KBM-7 (cell line): ENCODE data around the gene SHANK3.

Experiments used
- DNase-seq: peaks from one replicate; pipeline ENCODE4 v3.0.0-alpha.2; 2015
- in situ Hi-C: fragments of 300-500 bp; cut with MboI; formaldehyde crosslinking; loops from 2 replicates; pipeline ENCODE4 v1.14.3; 2020; ENCODE audit warnings: low sequenced_read_pairs, low pct_unique_long_range_greater_than_20kb, mixed read lengths

The SHANK3 gene

DNA sequence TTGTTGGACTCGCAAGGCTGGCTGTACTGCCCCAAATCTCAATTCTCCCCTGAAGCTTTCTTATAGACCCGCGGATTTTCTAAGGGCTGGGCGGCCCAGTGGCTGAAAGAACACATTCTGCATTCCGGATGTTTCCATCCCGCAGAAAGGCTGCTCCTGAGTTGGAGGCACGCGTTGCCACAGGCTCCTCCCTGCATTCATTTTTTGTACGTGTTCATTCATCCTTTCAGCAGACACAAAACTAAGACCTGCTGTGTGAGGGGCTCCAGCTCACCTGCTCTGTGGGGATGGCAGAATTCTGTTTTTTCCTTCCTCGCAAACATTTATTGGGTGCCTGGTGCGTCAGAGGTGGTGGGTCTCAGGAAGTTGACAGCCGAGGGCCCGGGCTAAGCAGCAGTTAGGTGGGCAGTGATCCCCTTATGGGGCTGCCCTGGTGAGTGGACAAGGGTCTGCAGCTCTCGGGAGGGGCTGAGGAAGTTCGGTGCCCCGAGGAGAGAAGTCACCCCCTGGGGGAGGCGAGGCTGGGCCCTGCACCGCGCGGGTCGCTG is 23.7 kb downstream of the SHANK3 start:
- no peak for DNase-seq
- in situ Hi-C loops: no loop called here

DNA sequence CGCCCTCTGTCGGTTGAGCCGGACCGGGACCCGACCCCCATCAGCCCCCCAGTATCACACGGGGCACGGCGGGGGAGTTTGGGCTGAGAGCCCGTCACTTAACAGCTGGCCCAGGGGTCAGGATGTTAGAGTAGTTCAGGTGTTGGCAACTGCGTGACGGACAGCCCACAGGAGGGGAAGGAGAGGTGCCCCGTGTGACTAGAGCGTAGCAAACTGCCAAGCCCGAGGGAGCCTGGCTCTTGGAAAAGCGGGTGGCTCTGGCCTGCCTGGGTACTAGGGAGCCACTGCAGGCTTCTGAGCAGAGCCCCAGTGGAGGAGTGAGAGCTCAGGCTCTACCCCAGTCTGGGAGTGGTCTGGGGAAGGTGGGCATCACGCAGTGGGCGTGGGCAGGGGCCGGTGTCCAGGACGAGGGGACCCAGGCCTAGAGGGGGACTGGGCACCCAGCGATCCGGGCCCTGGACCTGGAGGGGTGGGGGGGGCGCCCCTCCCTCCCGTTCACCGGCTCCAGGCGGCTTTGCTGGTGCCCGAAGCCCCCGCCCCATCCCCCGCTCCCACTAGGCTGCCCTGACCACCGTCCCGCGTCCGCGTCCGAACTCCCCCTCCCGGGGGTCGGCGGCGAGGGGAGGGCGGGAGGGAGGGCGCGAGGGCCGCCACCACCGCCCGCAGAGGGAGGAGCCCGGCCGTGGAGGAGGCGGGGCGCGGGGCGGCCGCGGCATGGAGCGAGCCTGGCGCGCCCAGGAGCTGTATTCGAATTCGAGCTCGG is 24.4 kb downstream of the SHANK3 start:
- DNase-seq: no peak
- in situ Hi-C loops: no loop called here

DNA sequence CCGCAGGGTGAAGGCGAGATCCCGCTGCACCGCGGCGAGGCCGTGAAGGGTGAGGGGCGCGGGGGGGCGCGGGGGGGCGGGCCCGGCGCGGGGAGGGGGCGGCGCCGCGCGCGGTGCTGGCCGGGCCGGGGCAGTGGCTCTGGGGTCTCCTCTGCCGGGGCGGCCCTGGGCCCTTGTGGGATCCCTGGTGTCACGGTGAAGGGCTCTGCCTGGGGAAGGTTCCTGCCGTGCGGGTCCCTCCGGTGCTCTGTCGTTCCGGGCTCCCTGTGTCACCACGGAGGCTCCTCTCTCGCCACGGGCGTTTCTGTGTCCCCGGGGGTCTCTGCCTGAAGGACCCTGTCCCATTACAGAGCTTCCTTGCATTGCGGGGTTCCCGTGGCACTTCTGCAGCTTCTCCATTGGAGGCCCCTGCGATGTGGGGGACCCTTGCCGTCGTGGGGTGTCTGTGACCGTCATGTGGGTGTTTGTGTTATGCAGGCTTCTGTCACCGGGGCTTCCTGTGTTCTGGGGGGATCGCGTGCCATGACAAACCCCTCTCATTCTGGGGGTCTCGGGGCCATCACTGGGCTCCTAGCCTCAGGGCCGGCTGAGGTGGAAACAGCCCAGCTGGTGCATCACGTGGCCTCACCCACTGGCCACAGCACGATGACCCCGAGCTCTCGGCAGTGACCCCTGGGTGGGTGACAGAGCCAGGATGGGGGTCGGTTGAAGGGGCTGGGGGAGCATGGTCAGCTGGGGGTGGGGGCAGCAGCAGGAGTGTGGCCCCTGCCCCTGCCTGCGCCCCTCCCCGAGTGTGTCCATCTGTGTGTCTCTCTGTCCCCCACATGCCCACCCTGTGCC is 25.3 kb downstream of the SHANK3 start:
- in situ Hi-C loops: no loop called here
- no peak for DNase-seq

DNA sequence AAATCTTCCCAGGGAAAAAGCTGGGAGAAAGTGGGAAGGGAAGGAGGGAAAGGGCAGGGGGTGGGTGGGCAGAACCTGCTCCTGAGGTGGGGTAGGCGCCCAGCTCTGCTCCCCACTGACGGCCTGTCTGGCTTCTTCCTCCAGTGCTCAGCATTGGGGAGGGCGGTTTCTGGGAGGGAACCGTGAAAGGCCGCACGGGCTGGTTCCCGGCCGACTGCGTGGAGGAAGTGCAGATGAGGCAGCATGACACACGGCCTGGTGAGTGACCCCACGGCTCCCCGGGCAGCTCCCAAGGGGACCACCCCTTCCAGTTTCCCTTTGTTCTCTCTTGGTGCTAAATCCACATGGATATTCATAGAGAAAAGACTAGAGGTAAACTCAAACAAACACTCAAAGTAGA is 25.9 kb downstream of the SHANK3 start:
- in situ Hi-C loops: no loop called here
- DNase-seq: no peak

DNA sequence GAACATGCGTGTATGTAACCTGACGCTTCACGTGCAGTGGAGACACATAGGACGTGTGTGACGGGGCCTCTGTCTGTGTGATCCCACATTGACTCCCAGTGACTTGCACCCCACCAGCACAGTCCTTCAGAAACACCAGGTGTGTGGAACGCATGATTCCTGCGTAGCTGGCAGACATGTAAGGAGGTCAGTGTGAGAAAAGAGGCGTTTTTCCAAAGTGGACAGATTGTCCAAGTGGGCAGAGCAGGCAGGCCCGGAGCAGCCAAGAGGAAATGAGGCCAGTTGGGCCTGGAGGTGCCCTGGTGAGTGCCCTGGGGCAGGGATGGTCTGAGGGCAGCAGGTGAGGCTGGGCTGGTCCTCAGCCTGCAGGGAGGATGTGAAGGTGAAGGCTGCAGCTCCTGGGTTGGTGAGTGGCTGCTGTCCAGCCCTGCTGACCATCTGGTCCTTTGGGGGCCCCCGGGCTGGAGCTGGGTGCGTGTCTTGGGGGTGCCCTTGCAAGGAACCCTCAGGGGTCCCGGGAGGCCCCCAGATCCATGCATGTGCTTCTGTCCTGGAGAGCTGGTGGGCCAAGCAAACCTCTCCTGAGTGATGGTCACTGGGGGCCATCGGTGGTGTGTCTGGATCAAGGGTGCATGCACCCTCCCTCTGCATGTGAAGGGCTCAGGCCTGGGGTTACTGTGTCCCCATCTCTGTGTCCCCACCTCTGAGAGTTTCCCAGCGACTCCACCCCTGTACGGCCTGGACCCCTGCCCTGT is 26.6 kb downstream of the SHANK3 start:
- no peak for DNase-seq
- in situ Hi-C loops: no loop called here

DNA sequence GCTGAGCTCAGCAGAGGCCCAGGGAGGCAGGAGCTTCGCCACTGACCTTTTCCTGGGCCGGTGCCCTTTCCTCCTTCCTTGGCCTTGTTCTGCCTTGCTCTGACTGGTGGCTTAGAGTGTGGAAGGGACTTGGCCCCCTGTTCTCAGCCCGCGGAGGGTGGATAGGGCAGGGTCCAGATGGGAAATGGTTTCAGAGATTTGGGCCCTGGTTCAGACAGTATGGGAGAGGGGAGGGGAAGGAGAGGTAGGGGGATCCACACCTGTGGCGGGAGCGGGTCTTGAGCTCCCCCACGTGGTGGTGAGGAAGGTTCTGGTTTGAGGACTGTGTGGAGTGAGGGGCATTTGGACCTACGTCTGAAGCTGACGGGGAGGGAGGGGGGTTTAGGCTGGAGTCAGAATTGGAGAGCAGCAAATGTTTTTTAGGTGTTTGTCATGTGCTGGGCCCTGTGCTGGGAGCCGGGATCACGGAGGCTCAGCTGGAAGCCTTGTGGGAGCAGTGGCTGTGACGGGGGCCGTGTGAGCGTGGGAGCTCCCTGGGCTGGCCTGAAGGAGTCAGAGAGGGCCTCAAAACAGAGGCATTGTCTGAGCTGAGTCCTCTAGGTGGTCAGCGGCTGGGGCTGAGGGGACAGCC is 27.2 kb downstream of the SHANK3 start:
- in situ Hi-C loops: no loop called here
- DNase-seq: no peak

DNA sequence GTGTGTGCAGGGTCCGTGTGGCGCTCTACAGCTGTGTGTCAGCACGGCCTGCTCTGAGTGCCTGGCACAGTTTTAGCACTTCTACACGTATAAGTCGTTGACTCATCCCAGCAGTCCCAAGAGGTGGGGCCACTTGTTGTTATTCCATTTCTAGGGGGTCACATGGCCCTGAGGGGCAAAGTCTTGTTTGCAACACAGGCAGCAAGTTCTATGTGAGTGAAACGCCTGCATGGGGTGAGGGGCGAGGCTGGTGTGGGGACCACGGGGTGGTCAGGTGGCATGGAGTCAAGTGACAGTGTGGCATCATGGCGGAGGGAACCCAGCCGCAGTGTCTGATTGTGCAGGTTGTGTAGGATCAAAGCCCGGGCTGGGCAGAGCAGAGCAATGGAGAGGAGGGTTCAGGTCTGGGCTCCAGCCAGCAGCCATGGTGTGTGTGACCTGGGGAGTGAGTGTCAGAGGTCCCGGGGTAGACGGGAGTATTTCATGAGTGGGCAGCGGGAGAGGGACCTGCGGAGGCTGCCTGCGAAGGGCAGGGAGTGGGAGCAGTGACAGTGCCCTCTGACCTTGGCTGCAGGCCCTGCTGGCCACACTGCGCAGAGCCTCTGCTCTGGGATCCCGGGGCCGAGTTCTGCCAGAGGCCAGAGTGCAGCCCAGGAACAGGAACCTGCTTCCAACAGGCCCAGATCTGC is 27.9 kb downstream of the SHANK3 start:
- in situ Hi-C loops: no loop called here
- DNase-seq: no peak

DNA sequence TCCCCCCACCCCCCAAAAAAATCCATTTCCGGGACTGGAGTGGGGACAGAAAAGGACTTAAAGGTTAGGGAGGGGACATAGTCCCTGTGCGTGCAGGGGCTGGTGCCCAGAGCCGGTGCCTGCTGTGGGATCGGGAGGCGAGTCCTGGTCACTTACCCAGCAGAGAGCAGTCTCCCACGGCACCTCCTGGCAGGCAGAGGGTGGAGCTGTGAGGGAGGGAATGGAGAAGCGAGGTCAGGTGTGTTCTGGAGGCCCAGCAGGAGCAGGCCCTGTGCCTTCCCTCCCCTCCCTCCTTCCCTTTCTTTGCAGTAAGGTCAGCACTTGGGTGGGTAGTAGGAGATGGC is 28.4 kb downstream of the SHANK3 start:
- no peak for DNase-seq
- in situ Hi-C loops: no loop called here

DNA sequence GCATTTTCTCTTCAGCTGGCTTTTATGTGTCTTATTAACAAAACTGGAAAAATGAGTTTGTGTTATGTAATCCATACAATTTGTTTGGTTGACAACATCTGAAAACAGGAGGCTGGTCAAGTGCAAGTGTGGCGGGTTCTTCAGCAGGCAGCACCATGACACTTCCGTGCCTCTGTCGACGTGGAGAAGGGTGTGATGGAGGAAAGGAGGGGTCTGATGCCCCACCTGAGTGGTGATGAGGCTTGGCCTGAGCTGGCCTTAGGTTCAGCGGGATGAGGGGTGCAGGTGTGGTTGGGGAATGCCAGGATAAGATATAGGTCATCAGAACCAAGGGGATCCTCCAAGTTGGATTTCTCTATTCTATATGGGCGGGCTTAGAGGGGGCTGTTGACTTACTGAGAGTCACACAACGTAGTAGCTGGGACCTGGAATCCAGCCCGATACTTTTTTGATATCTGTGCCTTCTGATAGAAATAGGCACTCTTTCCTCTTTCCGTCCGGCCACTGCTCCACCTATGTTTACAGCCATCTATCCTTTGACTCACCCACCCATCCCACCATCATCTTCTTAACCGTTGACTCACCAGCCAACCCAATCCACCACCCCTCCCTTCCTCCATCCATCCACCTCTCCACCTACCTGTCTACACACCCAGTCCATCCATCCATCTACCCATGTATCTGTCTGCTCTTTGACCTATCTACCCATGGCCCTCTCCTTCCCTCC is 29.0 kb downstream of the SHANK3 start:
- in situ Hi-C loops: no loop called here
- DNase-seq: no peak

DNA sequence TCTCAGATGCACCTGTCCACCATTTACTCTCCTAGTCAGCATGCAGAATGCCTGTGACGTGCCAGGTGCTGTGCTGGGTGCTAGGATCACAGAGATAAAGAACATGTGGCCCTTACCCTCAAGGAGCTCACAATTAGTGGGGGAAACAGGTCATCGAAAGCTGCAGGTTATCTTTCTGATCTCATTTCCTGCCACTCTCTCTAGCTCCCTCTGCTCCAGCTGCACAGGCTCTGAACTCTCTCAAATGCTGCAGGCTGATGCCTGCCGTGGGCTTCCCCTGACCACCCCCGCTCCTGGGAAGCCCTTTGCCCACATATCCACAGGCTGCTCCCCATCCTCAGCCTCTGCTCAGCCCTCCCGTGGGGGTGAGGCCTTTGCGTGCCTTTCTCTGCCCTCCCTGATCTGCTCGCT is 29.6 kb downstream of the SHANK3 start:
- in situ Hi-C loops: no loop called here

DNA sequence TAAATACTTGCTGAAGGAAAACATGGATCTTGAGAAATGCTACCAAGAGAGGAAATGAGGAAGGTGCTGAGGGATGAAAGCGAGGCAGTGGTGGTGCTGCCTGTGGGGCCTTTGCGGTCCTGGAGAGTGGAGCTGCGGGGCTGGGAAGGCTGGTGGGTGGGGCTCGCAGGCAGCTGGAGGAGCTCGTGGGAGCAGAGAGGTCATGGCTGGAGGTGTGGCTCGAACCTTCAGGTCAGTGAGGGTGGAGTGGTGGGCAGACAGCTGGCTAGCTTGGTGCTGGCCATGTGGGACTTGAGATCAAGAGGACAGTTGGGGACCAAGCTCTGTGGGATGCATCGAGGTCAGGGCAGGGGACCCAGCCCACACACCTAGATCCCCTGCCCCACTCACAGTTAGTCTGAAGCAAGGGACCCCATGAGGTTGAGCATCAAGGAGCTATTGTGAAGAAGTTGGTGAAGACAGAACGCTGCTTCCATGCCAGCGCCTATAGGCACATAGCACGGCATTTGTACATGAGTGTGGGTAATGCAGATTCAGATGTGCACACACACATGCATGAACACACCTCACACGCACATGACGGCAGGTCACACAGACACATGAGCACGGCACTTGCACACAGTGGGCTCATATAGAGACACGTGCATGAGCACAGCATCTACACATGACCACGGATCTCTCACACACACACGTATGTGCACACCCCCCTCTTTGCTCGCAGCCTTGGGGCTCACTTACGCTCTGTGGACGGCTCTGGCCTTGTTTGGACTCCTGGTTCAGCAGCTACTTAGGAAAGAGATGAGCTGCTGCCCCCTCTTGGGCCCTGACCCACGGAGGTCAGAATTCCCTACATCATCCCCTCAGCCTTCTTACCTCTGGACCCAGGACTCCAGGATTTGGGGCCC is 30.4 kb downstream of the SHANK3 start:
- in situ Hi-C loops: no loop called here
- DNase-seq: no peak

More for the DNA sequence above, 29.6 kb downstream of the SHANK3 start:
- DNase-seq: no peak

DNA sequence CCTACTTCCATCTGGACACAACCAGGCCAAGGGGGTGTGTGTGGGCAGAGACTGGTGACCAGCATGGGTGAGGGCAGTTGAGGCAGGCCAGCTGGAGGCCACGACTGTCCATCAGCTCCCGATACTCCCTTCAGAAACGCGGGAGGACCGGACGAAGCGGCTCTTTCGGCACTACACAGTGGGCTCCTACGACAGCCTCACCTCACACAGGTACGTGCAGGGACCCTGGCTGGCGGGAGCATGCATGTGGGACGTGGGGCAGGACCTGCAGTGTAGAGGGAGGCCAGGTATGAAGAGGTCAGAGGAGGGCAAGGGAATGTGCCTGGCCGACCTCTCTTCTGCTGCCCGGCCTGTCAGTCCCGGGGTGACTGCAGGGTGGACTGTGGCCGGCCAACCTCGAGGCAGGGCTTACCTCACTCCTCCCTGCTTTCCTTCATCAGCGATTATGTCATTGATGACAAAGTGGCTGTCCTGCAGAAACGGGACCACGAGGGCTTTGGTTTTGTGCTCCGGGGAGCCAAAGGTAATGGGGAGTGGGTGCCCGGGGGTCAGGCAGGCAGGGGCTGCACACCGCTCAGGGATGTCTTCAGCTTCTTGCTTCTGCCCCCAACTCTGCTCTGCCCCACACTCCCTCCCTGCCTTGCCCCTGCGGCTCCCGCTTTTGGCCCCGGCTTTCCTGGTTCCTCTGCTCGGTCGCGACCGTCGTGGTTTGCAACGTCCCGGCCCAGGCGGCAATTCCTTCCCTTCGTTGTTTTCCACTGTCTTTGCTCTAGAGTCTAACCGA is 31.3 kb downstream of the SHANK3 start:
- in situ Hi-C loops: no loop called here
- DNase-seq: no peak

DNA sequence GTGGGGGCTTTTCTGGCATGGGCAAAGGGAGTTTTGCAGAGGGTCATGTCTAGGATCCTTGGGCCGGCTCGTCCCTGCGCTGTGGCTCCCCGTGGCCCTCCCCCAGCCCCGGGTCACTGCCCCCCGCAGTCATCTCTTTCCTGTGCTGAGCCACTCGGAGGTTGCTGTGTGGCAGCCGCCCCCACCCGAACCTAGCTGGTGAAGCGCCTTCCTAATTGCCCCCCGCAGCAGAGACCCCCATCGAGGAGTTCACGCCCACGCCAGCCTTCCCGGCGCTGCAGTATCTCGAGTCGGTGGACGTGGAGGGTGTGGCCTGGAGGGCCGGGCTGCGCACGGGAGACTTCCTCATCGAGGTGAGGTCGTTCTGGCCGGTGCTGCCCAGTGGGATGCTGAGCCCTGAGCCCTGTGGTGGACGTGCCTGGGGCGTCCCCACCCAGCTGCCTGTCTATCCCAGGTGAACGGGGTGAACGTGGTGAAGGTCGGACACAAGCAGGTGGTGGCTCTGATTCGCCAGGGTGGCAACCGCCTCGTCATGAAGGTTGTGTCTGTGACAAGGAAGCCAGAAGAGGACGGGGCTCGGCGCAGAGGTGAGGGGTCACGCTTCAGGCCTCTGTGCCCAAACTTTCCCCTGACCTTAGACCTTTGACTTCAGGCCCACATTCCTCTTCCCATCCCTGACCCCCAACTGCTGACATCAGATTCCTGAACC is 32.0 kb downstream of the SHANK3 start:
- in situ Hi-C loops: no loop called here
- no peak for DNase-seq

DNA sequence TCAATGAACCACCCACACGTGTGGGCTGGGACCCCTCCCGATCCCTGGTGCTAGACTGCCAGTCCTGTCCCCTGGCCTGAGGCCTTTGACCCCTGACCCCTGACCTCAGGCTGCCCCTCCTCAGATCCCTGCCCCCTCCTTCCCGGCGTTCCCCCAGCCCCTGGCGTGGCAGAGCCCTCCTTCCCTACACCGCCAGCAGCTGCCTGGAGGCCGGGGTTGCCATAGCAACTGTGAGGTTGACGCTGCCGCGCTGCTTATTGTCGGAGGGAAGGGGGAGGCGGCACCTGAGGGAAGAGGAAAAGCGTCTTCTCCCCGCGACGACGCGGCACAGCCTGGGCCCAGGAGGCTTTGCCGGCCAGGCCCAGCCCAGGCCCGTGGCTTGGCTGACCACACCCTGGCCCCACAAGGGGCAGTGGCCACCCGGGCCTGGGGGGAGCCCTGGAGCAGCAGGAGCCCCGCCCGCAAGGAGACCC is 32.6 kb downstream of the SHANK3 start:
- in situ Hi-C loops: no loop called here
- no peak for DNase-seq

DNA sequence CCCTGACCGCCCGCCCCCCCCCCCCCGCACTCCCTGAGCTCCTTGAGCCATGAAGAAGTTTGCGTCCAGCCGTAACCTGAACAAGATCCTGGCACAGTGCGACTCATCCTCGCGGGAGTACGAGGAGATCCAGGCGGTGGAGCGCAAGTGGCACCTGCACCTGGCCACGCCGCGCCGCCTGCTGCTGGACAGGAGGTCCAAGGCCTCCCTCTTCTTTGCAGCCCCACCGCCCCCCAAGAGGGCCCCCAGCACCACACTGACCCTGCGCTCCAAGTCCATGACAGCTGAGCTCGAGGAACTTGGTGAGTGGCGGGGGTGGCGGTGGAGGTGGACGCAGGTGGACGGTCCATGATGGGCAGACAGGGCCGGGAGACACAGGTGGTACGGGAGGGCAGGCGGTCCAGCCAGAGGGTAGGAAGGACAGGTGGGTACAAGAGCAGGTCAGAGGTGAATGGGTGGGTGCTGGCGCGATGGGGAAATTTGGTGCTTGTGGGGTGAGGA is 33.3 kb downstream of the SHANK3 start:
- in situ Hi-C loops: no loop called here
- DNase-seq: no peak
